Activated CD4-positive, CD25-positive, alpha-beta regulatory T cell (primary cell): ENCODE measurements around the gene OR13G1.
"Not testable (repeated sequence)": the region's sequence is repeated elsewhere in the genome, so short reads cannot be mapped to it uniquely, and the experiment has no call there.

Experiments
- DNase-seq, 4 experiments: peaks; one replicate each; lab custom pipeline; 2025; lab: John Stamatoyannopoulos, UW

Gene OR13G1

GRCh38 chr1:247679639-247680038 is at the start of gene OR13G1:
Gene OR13G1 (minus strand): TSS chr1:247679739. CDS start chr1:247673041, 6,698 bp downstream.
- DNase-seq, result no peak

- no peak for DNase-seq
These were observed 41.7 kb upstream of the OR13G1 start for GRCh38 chr1:247721222-247721621.

GRCh38 chr1:247716546-247716945 is 37.0 kb upstream of the OR13G1 start, which contains the start of gene OR6F1:
Gene OR6F1 (minus strand): TSS chr1:247716646. CDS start chr1:247712755, 3,891 bp downstream.
- no peak for DNase-seq

GRCh38 chr1:247713753-247714152 is 34.2 kb upstream of the OR13G1 start:
- DNase-seq, result no peak

GRCh38 chr1:247710681-247711080 is 31.1 kb upstream of the OR13G1 start:
- not testable (repeated sequence) for DNase-seq

- DNase-seq, result no peak
These were observed 21.8 kb upstream of the OR13G1 start for GRCh38 chr1:247701338-247701737.

- DNase-seq, result peak in 1 of 4 experiments; percentile 3
These were observed 1.9 kb upstream of the OR13G1 start for GRCh38 chr1:247681288-247681897.

GRCh38 chr1:247680171-247680570 is 632 bp upstream of the OR13G1 start:
- DNase-seq, result no peak

- no peak for DNase-seq
These were observed 10.3 kb downstream of the OR13G1 start for GRCh38 chr1:247669225-247669624.

- DNase-seq, result no peak
These were observed 23.2 kb downstream of the OR13G1 start for GRCh38 chr1:247656221-247656875.

GRCh38 chr1:247653040-247653439 is 26.5 kb downstream of the OR13G1 start:
- DNase-seq, result no peak

- no peak for DNase-seq
These were observed 31.7 kb downstream of the OR13G1 start for GRCh38 chr1:247647864-247648263.

GRCh38 chr1:247646867-247647266 is 32.7 kb downstream of the OR13G1 start:
- no peak for DNase-seq

- no peak for DNase-seq
These were observed 36.8 kb downstream of the OR13G1 start for GRCh38 chr1:247642742-247643141.

GRCh38 chr1:247639381-247639981 is 40.1 kb downstream of the OR13G1 start:
- DNase-seq, result no peak

- DNase-seq, result no peak
These were observed 40.8 kb downstream of the OR13G1 start for GRCh38 chr1:247638781-247639180.

- no peak for DNase-seq
These were observed 41.5 kb downstream of the OR13G1 start for GRCh38 chr1:247638011-247638410.

GRCh38 chr1:247627951-247628350 is 51.6 kb downstream of the OR13G1 start:
- no peak for DNase-seq
